K562 (cell line): Measurements from ENCODE around the gene EPB41L2. TPM values are rescaled to one million over a fixed set of nuclear protein-coding genes. Genes with fewer than 3 reads are reported as not detected.

Source experiments
- ATAC-seq: fragments of 200-7000 bp; cut with Tn5 transposase; 3 replicates; pipeline ENCODE4 v1.9.1; 2020; ENCODE audit warnings: moderate library complexity
- BruUV-seq: library from RNA; stranded (reverse); fragments of 400-500 nt; replicated peaks from 2 replicates; lab custom pipeline; 2021; lab: Mats Ljungman, UMichigan
- CTCF ChIA-PET: fragments of 300-600 bp; formaldehyde crosslinking; extraction: SDS; loops from one replicate; lab custom pipeline; 2021; ENCODE audit warnings: low intra/inter-chr PET ratio; lab: Yijun Ruan, JAX
- POLR2A ChIA-PET: fragments of 300-600, 350-650 bp; sonication (Branson Sonifier 250); formaldehyde crosslinking; extraction: SDS; loops from one replicate; lab custom pipeline; 2021; ENCODE audit warnings: antibody characterized with exemption, inconsistent platforms; lab: Yijun Ruan, JAX
- DNase-seq, 4 experiments: peaks; one replicate each; pipeline versions ENCODE4 v3.0.0 to v3.0.0-alpha.2; 2011 to 2018; ENCODE audit warnings: low spot score in 3 of 4, mixed read lengths in 3 of 4; ENCODE audit errors: extremely low read depth in 1 of 4
- FAIRE-seq: peaks from 2 replicates; lab custom pipeline; 2011; peaks lifted over from hg19 to GRCh38; lab: Jason Lieb, UNC
- H2AFZ ChIP-seq: 2 replicates; pipeline ENCODE4 v1.6.0; 2011; ENCODE audit warnings: low read depth, low read length, control low read depth, inconsistent platforms
- H3K27ac ChIP-seq: fragments of 200-600 bp; 3 replicates; pipeline ENCODE4 v1.8.0; 2011; ENCODE audit warnings: low read depth, mild to moderate bottlenecking, control low read depth, inconsistent platforms, low read length, moderate library complexity, mixed read lengths; ENCODE audit errors: extremely low read depth
- H3K27me3 ChIP-seq, 2 experiments: fragments of 300-600 bp in 1 of 2; 2 replicates in 1 of 2; 3 replicates in 1 of 2; pipeline versions ENCODE4 v1.6.0 to v1.8.0; 2011; ENCODE audit warnings: inconsistent platforms in 2 of 2, low read length in 2 of 2, mild to moderate bottlenecking in 1 of 2, mixed read lengths in 1 of 2, moderate library complexity in 1 of 2; ENCODE audit not compliant: control insufficient read depth in 2 of 2, insufficient read depth in 2 of 2
- H3K36me3 ChIP-seq: fragments of 300-600 bp; 3 replicates; pipeline ENCODE4 v1.8.0; 2011; ENCODE audit warnings: mild to moderate bottlenecking, low read length, inconsistent platforms; ENCODE audit not compliant: control insufficient read depth, insufficient read depth
- H3K4me1 ChIP-seq, 2 experiments: fragments of 200-600 bp in 1 of 2; replicated peaks in 1 of 2; 2 replicates in 1 of 2; 3 replicates in 1 of 2; pipeline versions ENCODE4 v1.5.1 to v1.8.0; 2011; ENCODE audit warnings: inconsistent platforms in 2 of 2, low read length in 2 of 2, mild to moderate bottlenecking in 1 of 2, mixed read lengths in 1 of 2, moderate library complexity in 1 of 2; ENCODE audit not compliant: control insufficient read depth in 2 of 2, insufficient read depth in 2 of 2
- H3K4me2 ChIP-seq: 2 replicates; pipeline ENCODE4 v1.6.1; 2011; ENCODE audit warnings: low read length, control low read depth, inconsistent platforms, mixed read lengths; ENCODE audit not compliant: insufficient read depth
- H3K4me3 ChIP-seq: fragments of 200-600 bp; sonication (generic), shearing (Covaris generic); 2 replicates; pipeline ENCODE4 v1.5.1; 2016; ENCODE audit warnings: control low read depth, inconsistent platforms
- H3K79me2 ChIP-seq: fragments of 200-600 bp; 3 replicates; pipeline ENCODE4 v1.8.0; 2011; ENCODE audit warnings: low read length, inconsistent platforms; ENCODE audit not compliant: control insufficient read depth, insufficient read depth
- H3K9ac ChIP-seq, 2 experiments: 2 replicates each; pipeline versions ENCODE4 v1.6.0 to v1.6.1; 2011; ENCODE audit warnings: low read depth in 2 of 2, low read length in 2 of 2, control low read depth in 1 of 2, inconsistent platforms in 1 of 2, mild to moderate bottlenecking in 1 of 2, mixed read lengths in 1 of 2; ENCODE audit not compliant: insufficient read depth in 1 of 2
- H3K9me1 ChIP-seq: one replicate; pipeline ENCODE4 v1.6.0; 2011; ENCODE audit warnings: inconsistent platforms, mild to moderate bottlenecking, low read length, moderate library complexity; ENCODE audit not compliant: control insufficient read depth, insufficient read depth
- H3K9me3 ChIP-seq: replicated peaks from 2 replicates; pipeline ENCODE4 v1.5.1; 2011; ENCODE audit warnings: low read depth, low read length, inconsistent platforms; ENCODE audit not compliant: control insufficient read depth, insufficient read depth
- H4K20me1 ChIP-seq: replicated peaks from 2 replicates; pipeline ENCODE4 v1.6.1; 2011; ENCODE audit warnings: low read length, inconsistent platforms, mixed read lengths; ENCODE audit not compliant: control insufficient read depth, insufficient read depth
- CTCFL ChIP-seq: IDR thresholded peaks from 2 replicates; pipeline ENCODE4 v1.6.1; 2011; ENCODE audit warnings: borderline replicate concordance, low read depth, mild to moderate bottlenecking, moderate library complexity, low read length; ENCODE audit not compliant: insufficient read depth, poor library complexity, severe bottlenecking
- FIP1L1 ChIP-seq: fragments of 200-400 bp; formaldehyde crosslinking; IDR thresholded peaks from 2 replicates; pipeline ENCODE4 v1.6.1; 2018; ENCODE audit warnings: mild to moderate bottlenecking, low read depth, low read length; ENCODE audit not compliant: poor library complexity, severe bottlenecking
- RREB1 ChIP-seq: fragments of 250-450 bp; sonication (Bioruptor Pico); IDR thresholded peaks from 2 replicates; pipeline ENCODE4 v1.4.0; 2020
- ZNF274 ChIP-seq: IDR thresholded peaks from 2 replicates; pipeline ENCODE4 v1.6.1; 2011; ENCODE audit warnings: low read depth, mild to moderate bottlenecking, low read length, moderate library complexity, borderline replicate concordance
- WGBS: fragments of 100-300 bp; shearing (Covaris generic); methylation state at CpG from one replicate; pipeline ENCODE4 v1.1.6; 2016; ENCODE audit warnings: low coverage, mixed read lengths; ENCODE audit not compliant: insufficient coverage; ENCODE audit errors: missing lambda C conversion rate; 5-methylcytosine and 5-hydroxymethylcytosine counted together
- in situ Hi-C: fragments of 300-500 bp; cut with MboI; formaldehyde crosslinking; loops from 4 replicates; pipeline ENCODE4 v1.15.0; 2018; ENCODE audit warnings: inconsistent platforms, mixed read lengths
- intact Hi-C: fragments of 100-400 bp; cut with micrococcal nuclease; formaldehyde crosslinking; loops from 2 replicates; pipeline ENCODE4 v1.14.2; 2022
- polyA plus RNA-seq, 8 experiments: library from polyadenylated mRNA; depleted of rRNA in 4 of 8; stranded (reverse) in 5 of 8; unstranded in 3 of 8; fragments of >200 nt; fragmentation: Nextera tagmentation in 2 of 8; fragmentation: Illumina TruSeq in 1 of 8; extraction: Ambion mirVana in 2 of 8; extraction: Trizol in 1 of 8; gene quantifications; 2 replicates each; pipeline versions ENCODE4 v1.2.1 to v1.2.3, GENCODE V29; 2011 to 2014; ENCODE audit warnings: inconsistent platforms in 1 of 8, missing spikeins in 1 of 8
- total RNA-seq, 7 experiments: library from RNA; depleted of rRNA in 6 of 7; stranded (reverse); fragments of >200 nt in 6 of 7; fragmentation: Illumina TruSeq in 2 of 7; extraction: Trizol in 2 of 7; gene quantifications; 2 replicates each; pipeline versions ENCODE4 v1.2.1 to v1.2.3, GENCODE V29; 2011 to 2021; ENCODE audit warnings: low replicate concordance in 1 of 7

The EPB41L2 gene
- total and polyA plus RNA-seq, 9 of the 15 experiments (the other 6 are each of a cell fraction or from before 2014, with no cell fraction given): 5.1 to 53.6 (median 25.0) TPM

- no peaks in the 10 kb centered on the region for H4K20me1 ChIP-seq
- H3K9ac ChIP-seq: no peak overlapping the region
- H3K9me3 ChIP-seq: no peaks in the 10 kb centered on the region
- FAIRE-seq: no peak
- CTCF ChIA-PET: no interaction called here
- ATAC-seq: no peak
- no peaks in the 10 kb centered on the region for H3K4me1 ChIP-seq
- H3K9me1 ChIP-seq: no peaks in the 10 kb centered on the region
- POLR2A ChIA-PET: no interaction called here
- 19% methylated on average over 1 of the region's 1 CpG for WGBS
- no peak overlapping the region for H3K27ac ChIP-seq
- no peak overlapping the region for H3K4me2 ChIP-seq
- TF ChIP-seq CTCFL (no peak), ZNF274 (no peak), RREB1 (CRISPR knock-in tag) (no peak), FIP1L1 (no peak)
- no peaks in the 10 kb centered on the region for H3K36me3 ChIP-seq
- BruUV-seq: no TSS peak
- H3K79me2 ChIP-seq: peaks cover 19% of the 10 kb centered on the region; the same call in 2 of the 3 replicates
- H3K4me3 ChIP-seq: no peak overlapping the region
- in situ Hi-C loops: no loop called here
- DNase-seq: no peak
- no peak overlapping the region for H2AFZ ChIP-seq
- no peaks in the 10 kb centered on the region for H3K27me3 ChIP-seq
- intact Hi-C loops: no loop called here
Measured at GRCh38 chr6:131026243-131026642, 36.8 kb downstream of the EPB41L2 start.
